ENCODE data around the gene XPR1.

XPR1 gene

GRCh38 chr1:180925471-180926051 lies 293.7 kb downstream of the XPR1 start:
- TF ChIP-seq EZH2phosphoT487 (IDR thresholded peaks at IDR 0.05; ENCODE audit: borderline replicate concordance, low read length) (no peak), CTCF (IDR thresholded peaks at IDR 0.05; ENCODE audit: low read depth, low read length, poor library complexity, severe bottlenecking) (no peak)
- no peak overlapping the region for H3K4me2 ChIP-seq (ENCODE audit: low read length)
- peaks cover 11% of the 10 kb centered on the region for H3K4me1 ChIP-seq (ENCODE audit: control insufficient read depth, low read length)
- H3K9me3 ChIP-seq (ENCODE audit: control insufficient read depth, insufficient read depth, low read length) = no peaks in the 10 kb centered on the region
- peaks cover 6% of the 10 kb centered on the region; the same call in 1 of the 2 replicates for H3K27me3 ChIP-seq (ENCODE audit: control insufficient read depth, low read length)
- no peaks in the 10 kb centered on the region for H3F3A ChIP-seq (ENCODE audit: control insufficient read depth, insufficient read depth)
- H3K27ac ChIP-seq (ENCODE audit: low read depth, low read length) = no peak overlapping the region
- H3K36me3 ChIP-seq (ENCODE audit: control insufficient read depth, low read length) = no peaks in the 10 kb centered on the region
- H3K9me2 ChIP-seq (replicated peaks; ENCODE audit: control insufficient read depth, low read length) = no peaks in the 10 kb centered on the region
- H3K4me3 ChIP-seq (ENCODE audit: low read length) = no peak overlapping the region
- H4K20me1 ChIP-seq (ENCODE audit: control insufficient read depth, insufficient read depth, low read depth, low read length) = no peaks in the 10 kb centered on the region
- no peaks in the 10 kb centered on the region for H3K79me2 ChIP-seq (ENCODE audit: control insufficient read depth, low read length)

- no peaks in the 10 kb centered on the region for H3F3A ChIP-seq (ENCODE audit: control insufficient read depth, insufficient read depth)
- H3K9me3 ChIP-seq (ENCODE audit: control insufficient read depth, insufficient read depth, low read length) = no peaks in the 10 kb centered on the region
- H3K4me1 ChIP-seq (ENCODE audit: control insufficient read depth, low read length) = peaks cover 11% of the 10 kb centered on the region
- H3K4me2 ChIP-seq (ENCODE audit: low read length) = no peak overlapping the region
- H3K36me3 ChIP-seq (ENCODE audit: control insufficient read depth, low read length) = no peaks in the 10 kb centered on the region
- no peak overlapping the region for H3K27ac ChIP-seq (ENCODE audit: low read depth, low read length)
- H4K20me1 ChIP-seq (ENCODE audit: control insufficient read depth, insufficient read depth, low read depth, low read length) = no peaks in the 10 kb centered on the region
- no peak overlapping the region for H3K4me3 ChIP-seq (ENCODE audit: low read length)
- TF ChIP-seq EZH2phosphoT487 (IDR thresholded peaks at IDR 0.05; ENCODE audit: borderline replicate concordance, low read length) = no peak
- TF ChIP-seq CTCF (IDR thresholded peaks at IDR 0.05; ENCODE audit: low read depth, low read length, poor library complexity, severe bottlenecking) = no peak
- no peaks in the 10 kb centered on the region for H3K9me2 ChIP-seq (replicated peaks; ENCODE audit: control insufficient read depth, low read length)
- H3K79me2 ChIP-seq (ENCODE audit: control insufficient read depth, low read length) = no peaks in the 10 kb centered on the region
- H3K27me3 ChIP-seq (ENCODE audit: control insufficient read depth, low read length) = peaks cover 6% of the 10 kb centered on the region; the same call in 1 of the 2 replicates
Observed at GRCh38 chr1:180926164-180926981, 294.6 kb downstream of the XPR1 start.

GRCh38 chr1:180927348-180927747 lies 295.5 kb downstream of the XPR1 start:
- no peak for TF ChIP-seq EZH2phosphoT487 (IDR thresholded peaks at IDR 0.05; ENCODE audit: borderline replicate concordance, low read length)
- TF ChIP-seq CTCF (IDR thresholded peaks at IDR 0.05; ENCODE audit: low read depth, low read length, poor library complexity, severe bottlenecking) = no peak

More at GRCh38 chr1:180927348-180927747, 295.5 kb downstream of the XPR1 start:
- Histone ChIP-seq H3K36me3 (ENCODE audit: control insufficient read depth, low read length) (no peaks in the 10 kb centered on the region), H3K9me3 (ENCODE audit: control insufficient read depth, insufficient read depth, low read length) (no peaks in the 10 kb centered on the region), H3K27me3 (ENCODE audit: control insufficient read depth, low read length) (peaks cover 4% of the 10 kb centered on the region; the same call in 1 of the 2 replicates), H4K20me1 (ENCODE audit: control insufficient read depth, insufficient read depth, low read depth, low read length) (no peaks in the 10 kb centered on the region), H3F3A (ENCODE audit: control insufficient read depth, insufficient read depth) (no peaks in the 10 kb centered on the region), H3K9me2 (replicated peaks; ENCODE audit: control insufficient read depth, low read length) (no peaks in the 10 kb centered on the region), H3K4me1 (ENCODE audit: control insufficient read depth, low read length) (peaks cover 11% of the 10 kb centered on the region), H3K79me2 (ENCODE audit: control insufficient read depth, low read length) (no peaks in the 10 kb centered on the region), H3K4me3 (ENCODE audit: low read length) (no peak overlapping the region), H3K4me2 (ENCODE audit: low read length) (no peak overlapping the region), H3K27ac (ENCODE audit: low read depth, low read length) (no peak overlapping the region)

Data from DOHH2 (cell line).